ENCODE measurements around the gene SMIM11.

DNA sequence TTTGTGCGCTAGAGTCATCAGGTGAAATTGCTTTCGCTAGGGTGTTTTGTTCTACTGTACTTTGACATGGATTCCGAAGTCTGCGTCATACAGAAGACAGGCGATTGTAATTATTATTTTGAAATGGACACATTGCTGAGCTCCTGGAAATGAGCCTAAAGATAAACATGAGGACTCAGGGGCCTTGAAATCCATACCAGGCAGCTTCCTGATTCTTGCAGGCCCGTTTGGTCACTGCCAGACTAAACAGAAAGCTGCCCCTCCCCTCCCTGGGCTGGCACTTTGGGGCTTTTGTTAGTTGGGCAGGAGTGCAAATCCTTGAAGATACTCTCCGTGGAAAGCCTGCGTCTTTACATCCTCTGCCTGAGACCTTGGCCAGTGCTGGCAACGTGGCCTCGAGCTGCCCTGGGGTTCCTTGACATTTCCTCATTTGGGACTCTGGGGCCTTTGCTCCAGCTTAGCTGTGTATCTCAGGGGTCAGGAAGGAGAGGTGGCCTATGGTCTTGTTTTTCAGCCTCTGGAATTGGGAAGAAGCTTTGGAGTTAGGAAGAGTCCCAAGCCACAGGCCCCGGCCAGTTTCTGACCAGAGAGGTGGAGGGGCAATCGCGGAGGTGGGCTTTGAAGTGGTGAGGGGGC lies 38.4 kb upstream of the SMIM11 start:
- TF ChIP-seq RAD21 (IDR thresholded peaks at IDR 0.05; ENCODE audit: low read length), result no peak
- TF ChIP-seq, protein P1, sequence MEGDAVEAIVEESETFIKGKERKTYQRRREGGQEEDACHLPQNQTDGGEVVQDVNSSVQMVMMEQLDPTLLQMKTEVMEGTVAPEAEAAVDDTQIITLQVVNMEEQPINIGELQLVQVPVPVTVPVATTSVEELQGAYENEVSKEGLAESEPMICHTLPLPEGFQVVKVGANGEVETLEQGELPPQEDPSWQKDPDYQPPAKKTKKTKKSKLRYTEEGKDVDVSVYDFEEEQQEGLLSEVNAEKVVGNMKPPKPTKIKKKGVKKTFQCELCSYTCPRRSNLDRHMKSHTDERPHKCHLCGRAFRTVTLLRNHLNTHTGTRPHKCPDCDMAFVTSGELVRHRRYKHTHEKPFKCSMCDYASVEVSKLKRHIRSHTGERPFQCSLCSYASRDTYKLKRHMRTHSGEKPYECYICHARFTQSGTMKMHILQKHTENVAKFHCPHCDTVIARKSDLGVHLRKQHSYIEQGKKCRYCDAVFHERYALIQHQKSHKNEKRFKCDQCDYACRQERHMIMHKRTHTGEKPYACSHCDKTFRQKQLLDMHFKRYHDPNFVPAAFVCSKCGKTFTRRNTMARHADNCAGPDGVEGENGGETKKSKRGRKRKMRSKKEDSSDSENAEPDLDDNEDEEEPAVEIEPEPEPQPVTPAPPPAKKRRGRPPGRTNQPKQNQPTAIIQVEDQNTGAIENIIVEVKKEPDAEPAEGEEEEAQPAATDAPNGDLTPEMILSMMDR (conservative IDR thresholded peaks at IDR 0.05; ENCODE audit: low read depth, low read length), result no peak
- TF ChIP-seq POLR2A (IDR thresholded peaks at IDR 0.05; ENCODE audit: low read depth, low read length), result no peak
- TF ChIP-seq MAFK (IDR thresholded peaks at IDR 0.05; ENCODE audit: low read depth, low read length), result no peak
- TF ChIP-seq, protein P2, sequence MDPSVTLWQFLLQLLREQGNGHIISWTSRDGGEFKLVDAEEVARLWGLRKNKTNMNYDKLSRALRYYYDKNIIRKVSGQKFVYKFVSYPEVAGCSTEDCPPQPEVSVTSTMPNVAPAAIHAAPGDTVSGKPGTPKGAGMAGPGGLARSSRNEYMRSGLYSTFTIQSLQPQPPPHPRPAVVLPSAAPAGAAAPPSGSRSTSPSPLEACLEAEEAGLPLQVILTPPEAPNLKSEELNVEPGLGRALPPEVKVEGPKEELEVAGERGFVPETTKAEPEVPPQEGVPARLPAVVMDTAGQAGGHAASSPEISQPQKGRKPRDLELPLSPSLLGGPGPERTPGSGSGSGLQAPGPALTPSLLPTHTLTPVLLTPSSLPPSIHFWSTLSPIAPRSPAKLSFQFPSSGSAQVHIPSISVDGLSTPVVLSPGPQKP (IDR thresholded peaks at IDR 0.05; ENCODE audit: borderline replicate concordance, low read depth, low read length), result no peak

Data from IMR-90 (cell line).